ENCODE measurements around the gene PGM5. TPM values are rescaled to one million over a fixed set of nuclear protein-coding genes. Genes with fewer than 3 reads are reported as not detected.

Gene PGM5
- total RNA-seq, 4 donors from 2014 or later: 573 to 742 (median 607) TPM

GRCh38 chr9:68577774-68578591 lies 221.6 kb downstream of the PGM5 start:
- no peaks in the 10 kb centered on the region for H3K36me3 ChIP-seq
- no peaks in the 10 kb centered on the region for H3K9me3 ChIP-seq
- no peak for DNase-seq (ENCODE audit: extremely low spot score)
- peaks cover 0 to 14% (median 6%) of the 10 kb centered on the region in 4 donors for H3K4me1 ChIP-seq
- intact Hi-C loops (cut with DNase I): no loop called here
- 86% methylated on average over 7 of the region's 7 CpGs for WGBS
- TF ChIP-seq POLR2A (IDR thresholded peaks at IDR 0.05; ENCODE audit: low read depth) (no peak), EP300 (IDR thresholded peaks at IDR 0.05) (no peak), CTCF (IDR thresholded peaks at IDR 0.05) (no peak), POLR2AphosphoS5 (IDR thresholded peaks at IDR 0.05) (no peak)
- no peak overlapping the region for H3K4me3 ChIP-seq
- H3K27me3 ChIP-seq: no peaks in the 10 kb centered on the region
- H3K27ac ChIP-seq (replicated peaks in 1 of 4): no peak overlapping the region

Other genes with a start within 250 kb of the PGM5 start
- gene ZNG1C, start 114.6 kb upstream of the PGM5 start, total RNA-seq: 10 to 100 TPM in 3 of 4 donors, 1 to 10 TPM in 1; 9.2 to 21.5 (median 15.1) TPM
- gene FOXD4L3, start 53.7 kb upstream of the PGM5 start, total RNA-seq: not detected
- under 1 TPM in 1 of 4 donors, not detected in 3; 0.34 TPM for gene TMEM252, start 184.3 kb downstream of the PGM5 start, total RNA-seq